ENCODE measurements around the gene TAB2. TPM values are rescaled to one million over a fixed set of nuclear protein-coding genes. Genes with fewer than 3 reads are reported as not detected.
A peak's percentile ranks its signal among the peaks of the same experiment; 100 is the strongest.

The TAB2 gene
- total RNA-seq, 1 donor from 2014 or later, result 69.0 TPM

DNA sequence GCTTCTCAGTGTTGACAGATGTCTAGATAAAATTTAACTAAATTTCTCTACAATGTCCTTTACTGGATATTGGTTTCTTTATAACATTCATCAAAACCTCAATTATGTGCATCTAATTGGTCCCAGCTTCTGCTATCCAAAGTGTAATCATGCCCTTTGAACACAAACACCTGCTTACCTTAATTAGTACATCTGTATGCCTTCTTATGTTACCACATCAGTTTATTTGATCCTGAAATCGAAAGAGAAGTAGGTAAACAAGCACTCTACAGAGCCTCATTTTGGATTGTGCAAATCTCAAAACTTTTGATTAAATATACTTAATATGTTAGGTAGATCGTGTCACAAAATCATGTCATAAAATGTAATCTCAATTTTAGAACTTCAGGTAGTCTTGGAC lies 36.5 kb downstream of the TAB2 start:
- Mint-ChIP-seq H3K9me3 (no peaks in the 10 kb centered on the region), H3K27me3 (no peaks in the 10 kb centered on the region), H3K4me3 (no peak overlapping the region), H3K36me3 (ENCODE audit: low read depth) (peaks cover 18% of the 10 kb centered on the region), H3K27ac (no peak overlapping the region), H3K4me1 (peaks cover 52% of the 10 kb centered on the region)
- ChIA-PET CTCF (no interaction called here), POLR2A (no interaction called here)
- intact Hi-C loops (cut with micrococcal nuclease), result no loop called here
- TF ChIP-seq, protein P1, sequence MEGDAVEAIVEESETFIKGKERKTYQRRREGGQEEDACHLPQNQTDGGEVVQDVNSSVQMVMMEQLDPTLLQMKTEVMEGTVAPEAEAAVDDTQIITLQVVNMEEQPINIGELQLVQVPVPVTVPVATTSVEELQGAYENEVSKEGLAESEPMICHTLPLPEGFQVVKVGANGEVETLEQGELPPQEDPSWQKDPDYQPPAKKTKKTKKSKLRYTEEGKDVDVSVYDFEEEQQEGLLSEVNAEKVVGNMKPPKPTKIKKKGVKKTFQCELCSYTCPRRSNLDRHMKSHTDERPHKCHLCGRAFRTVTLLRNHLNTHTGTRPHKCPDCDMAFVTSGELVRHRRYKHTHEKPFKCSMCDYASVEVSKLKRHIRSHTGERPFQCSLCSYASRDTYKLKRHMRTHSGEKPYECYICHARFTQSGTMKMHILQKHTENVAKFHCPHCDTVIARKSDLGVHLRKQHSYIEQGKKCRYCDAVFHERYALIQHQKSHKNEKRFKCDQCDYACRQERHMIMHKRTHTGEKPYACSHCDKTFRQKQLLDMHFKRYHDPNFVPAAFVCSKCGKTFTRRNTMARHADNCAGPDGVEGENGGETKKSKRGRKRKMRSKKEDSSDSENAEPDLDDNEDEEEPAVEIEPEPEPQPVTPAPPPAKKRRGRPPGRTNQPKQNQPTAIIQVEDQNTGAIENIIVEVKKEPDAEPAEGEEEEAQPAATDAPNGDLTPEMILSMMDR (IDR thresholded peaks at IDR 0.05), result no peak
- DNase-seq (no peak), ATAC-seq (ENCODE audit: low read depth) (no peak)

DNA sequence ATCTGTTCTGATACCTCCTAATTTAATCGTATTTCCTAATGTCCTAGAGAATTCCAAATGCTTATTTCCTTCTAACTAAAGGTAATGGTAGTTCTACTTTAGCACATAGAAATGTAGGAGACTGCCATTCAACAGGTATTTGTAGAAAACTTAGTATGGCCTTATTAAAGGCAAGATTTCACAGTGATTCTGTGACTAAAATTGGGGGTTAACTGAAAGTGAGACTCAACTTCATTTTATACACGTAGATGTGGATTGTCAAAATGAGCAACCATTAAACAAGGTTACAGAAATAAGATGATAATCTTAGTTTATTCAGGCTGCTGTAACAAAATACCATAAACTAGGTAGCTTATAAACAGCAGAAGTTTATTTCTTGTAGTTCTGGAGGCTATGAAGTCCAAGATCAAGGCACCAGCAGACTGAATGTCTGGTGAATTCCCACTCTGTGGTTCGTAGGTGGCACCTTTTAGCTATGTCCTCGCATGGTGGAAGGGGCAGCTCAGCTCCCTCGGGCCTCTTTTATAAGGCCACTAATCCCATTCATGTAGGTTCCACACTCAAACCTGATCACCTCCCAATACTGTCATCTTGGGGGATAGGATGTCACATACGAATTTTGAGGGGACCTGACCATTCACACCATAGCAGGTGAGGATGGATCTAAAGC lies 38.7 kb downstream of the TAB2 start:
- Mint-ChIP-seq H3K4me3 (no peak overlapping the region), H3K27ac (no peak overlapping the region), H3K9me3 (no peaks in the 10 kb centered on the region), H3K36me3 (ENCODE audit: low read depth) (peaks cover 23% of the 10 kb centered on the region), H3K27me3 (no peaks in the 10 kb centered on the region), H3K4me1 (peaks cover 55% of the 10 kb centered on the region)
- no peak for ATAC-seq (ENCODE audit: low read depth)
- no peak for DNase-seq
- ChIA-PET CTCF (no interaction called here), POLR2A (no interaction called here)
- intact Hi-C loops (cut with micrococcal nuclease), result loop anchor here (2.0 kb wide), 1 partner anchor 13 kb away; no protein-coding TSS in a partner anchor
- TF ChIP-seq, protein P1 (IDR thresholded peaks at IDR 0.05), result no peak

DNA sequence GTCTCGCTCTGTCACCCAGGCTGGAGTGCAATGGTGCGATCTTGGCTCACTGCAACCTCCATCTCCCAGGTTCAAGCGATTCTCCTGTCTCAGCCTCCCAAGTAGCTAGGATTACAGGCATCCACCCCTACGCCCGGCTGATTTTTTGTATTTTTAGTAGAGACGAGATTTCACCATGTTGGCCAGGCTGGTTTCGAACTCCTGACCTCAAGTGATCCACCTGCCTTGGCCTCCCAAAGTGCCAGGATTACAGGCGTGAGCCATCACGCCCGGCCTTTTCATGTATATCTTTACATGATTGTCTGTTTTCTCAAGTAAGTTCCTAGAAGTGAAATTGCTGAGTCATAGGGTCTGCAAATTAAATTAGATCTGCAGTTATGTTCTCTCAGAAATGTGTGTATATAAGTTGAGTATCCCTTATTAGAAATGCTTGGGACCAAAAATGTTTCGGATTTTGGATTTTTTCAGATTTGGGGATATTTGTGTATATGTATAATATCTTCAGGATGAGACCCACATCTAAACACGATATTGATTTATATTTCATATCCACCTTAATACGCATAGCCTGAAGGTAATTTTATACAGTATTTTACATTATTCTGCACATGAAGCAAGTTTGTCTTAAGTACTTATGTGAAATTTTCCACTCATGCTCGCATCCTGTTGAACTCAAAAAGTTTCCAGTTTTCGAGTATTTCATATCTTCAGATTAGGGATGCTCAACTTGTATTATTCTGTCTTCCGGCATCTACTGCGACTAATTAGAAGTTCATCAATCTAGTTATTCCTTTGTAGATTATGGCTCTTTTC lies 40.4 kb downstream of the TAB2 start:
- CTCF ChIA-PET, result no interaction called here
- no peak for DNase-seq
- POLR2A ChIA-PET, result interaction anchor here (0.9 kb wide), 1 partner anchor 40 kb away, joined by 3 read pairs; the partner anchor contains the start of gene TAB2
- Mint-ChIP-seq H3K4me3 (no peak overlapping the region), H3K27me3 (no peaks in the 10 kb centered on the region), H3K27ac (peak overlapping the region; percentile 46), H3K4me1 (peaks cover 58% of the 10 kb centered on the region), H3K9me3 (no peaks in the 10 kb centered on the region), H3K36me3 (ENCODE audit: low read depth) (peaks cover 25% of the 10 kb centered on the region)
- intact Hi-C loops (cut with micrococcal nuclease), result loop anchor here (2.0 kb wide), 1 partner anchor 15 kb away; no protein-coding TSS in a partner anchor
- ATAC-seq (ENCODE audit: low read depth), result no peak
- TF ChIP-seq, protein P1 (IDR thresholded peaks at IDR 0.05), result no peak

DNA sequence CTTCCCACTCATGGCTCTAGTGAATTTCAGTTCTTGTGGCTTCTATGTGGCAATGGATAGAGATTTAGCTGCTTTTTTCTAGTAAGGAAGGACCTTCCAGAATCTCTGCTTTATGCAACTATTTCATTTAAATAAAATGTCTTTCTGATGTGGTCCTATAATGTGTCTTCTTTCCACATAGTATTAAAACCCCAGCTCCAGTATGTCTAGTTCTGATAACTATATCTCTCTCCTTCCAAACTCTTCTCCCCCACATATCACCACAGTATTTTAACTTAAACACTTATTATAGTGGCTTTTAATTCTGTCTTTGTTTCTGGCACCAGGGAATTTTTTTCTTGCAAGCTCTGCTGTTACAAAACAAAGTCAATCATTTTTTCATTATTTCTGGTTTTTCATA lies 41.9 kb downstream of the TAB2 start:
- H3K36me3 Mint-ChIP-seq (ENCODE audit: low read depth), result peaks cover 24% of the 10 kb centered on the region
- no peak overlapping the region for H3K27ac Mint-ChIP-seq
- no peak for DNase-seq
- intact Hi-C loops (cut with micrococcal nuclease), result no loop called here
- POLR2A ChIA-PET, result interaction anchor here (0.7 kb wide), 1 partner anchor 20 kb away, joined by 3 read pairs; no protein-coding TSS in a partner anchor
- ATAC-seq (ENCODE audit: low read depth), result no peak
- H3K9me3 Mint-ChIP-seq, result no peaks in the 10 kb centered on the region
- no peaks in the 10 kb centered on the region for H3K27me3 Mint-ChIP-seq
- CTCF ChIA-PET, result no interaction called here
- H3K4me1 Mint-ChIP-seq, result peaks cover 64% of the 10 kb centered on the region
- TF ChIP-seq, protein P1 (IDR thresholded peaks at IDR 0.05), result no peak
- no peak overlapping the region for H3K4me3 Mint-ChIP-seq

DNA sequence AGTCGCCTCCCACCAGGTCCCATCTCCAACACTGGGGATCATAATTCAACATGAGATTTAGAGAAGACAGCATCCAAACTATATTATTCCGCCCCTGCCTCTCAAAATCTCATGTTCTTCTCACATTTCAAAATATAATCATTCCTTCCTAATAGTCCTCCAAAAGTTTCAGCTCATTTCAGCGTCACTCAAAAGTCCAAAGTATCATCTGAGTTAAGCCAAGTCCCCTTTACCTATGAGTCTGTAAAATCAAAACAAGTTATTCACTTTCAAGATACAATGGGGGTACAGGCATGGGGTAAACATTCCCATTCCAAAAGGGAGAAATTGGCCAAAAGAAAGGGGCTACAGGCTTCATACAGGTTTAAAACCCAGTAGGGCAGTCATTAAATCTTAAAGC lies 43.0 kb downstream of the TAB2 start:
- CTCF ChIA-PET, result no interaction called here
- Mint-ChIP-seq H3K27ac (no peak overlapping the region), H3K4me1 (peaks cover 70% of the 10 kb centered on the region)

More for the DNA sequence above, 43.0 kb downstream of the TAB2 start:
- intact Hi-C loops (cut with micrococcal nuclease), result no loop called here
- Mint-ChIP-seq H3K4me3 (no peak overlapping the region), H3K27me3 (no peaks in the 10 kb centered on the region), H3K9me3 (no peaks in the 10 kb centered on the region), H3K36me3 (ENCODE audit: low read depth) (peaks cover 23% of the 10 kb centered on the region)
- DNase-seq (no peak), ATAC-seq (ENCODE audit: low read depth) (no peak)
- POLR2A ChIA-PET, result no interaction called here
- TF ChIP-seq, protein P1 (IDR thresholded peaks at IDR 0.05), result no peak
